GM12801 (cell line): ENCODE data around the gene NAT16.

ENCODE experiments used
- CTCF ChIP-seq: IDR thresholded peaks from one replicate; pipeline ENCODE4 v1.5.1; 2011; ENCODE audit warnings: control low read depth; ENCODE audit not compliant: insufficient read length; ENCODE audit errors: extremely low read depth

NAT16 gene

GRCh38 chr7:101167645-101168411 lies 12.3 kb downstream of the NAT16 start:
- no peak for TF ChIP-seq CTCF

- TF ChIP-seq CTCF = no peak
Observed at GRCh38 chr7:101166909-101167644, 13.0 kb downstream of the NAT16 start.

GRCh38 chr7:101166648-101166908 lies 13.5 kb downstream of the NAT16 start:
- no peak for TF ChIP-seq CTCF

- TF ChIP-seq CTCF = no peak
Observed at GRCh38 chr7:101165958-101166647, 14.0 kb downstream of the NAT16 start.

GRCh38 chr7:101165075-101165957 lies 14.8 kb downstream of the NAT16 start, which contains the start of gene VGF:
Gene VGF, minus strand, starts transcription at chr7:101165569. Its CDS starts 726 bp downstream, at chr7:101164843.
- TF ChIP-seq CTCF = no peak

GRCh38 chr7:101164071-101164840 lies 15.8 kb downstream of the NAT16 start:
- no peak for TF ChIP-seq CTCF
